PC-9 (cell line): ENCODE measurements around the gene SALL4. TPM values are rescaled to one million over a fixed set of nuclear protein-coding genes. Genes with fewer than 3 reads are reported as not detected.

ENCODE experiments used
- BruUV-seq: library from RNA; stranded (reverse); fragments of 400-500 nt; replicated peaks from 2 replicates; lab custom pipeline; 2021; lab: Mats Ljungman, UMichigan
- CTCF ChIA-PET: fragments of 300-600 bp; sonication (Branson Sonifier 250); formaldehyde crosslinking; loops from one replicate; lab custom pipeline; 2022; ENCODE audit warnings: antibody characterized with exemption; lab: Charles Lee
- POLR2A ChIA-PET: fragments of 300-600 bp; sonication (Branson Sonifier 250); formaldehyde crosslinking; loops from one replicate; lab custom pipeline; 2022; ENCODE audit warnings: antibody characterized with exemption; ENCODE audit not compliant: unreplicated experiment; lab: Charles Lee
- DNase-seq, 2 experiments: peaks; one replicate each; pipeline versions ENCODE4 v3.0.0 to v3.0.0-alpha.2; 2015 to 2022; ENCODE audit warnings: mixed read lengths in 1 of 2
- H2AFZ ChIP-seq: fragments of 200-600 bp; sonication (generic); 2 replicates; pipeline ENCODE4 v1.8.1; 2017; ENCODE audit warnings: antibody characterized with exemption
- H3F3A ChIP-seq: fragments of 200-600 bp; sonication (generic); 2 replicates; pipeline ENCODE4 v1.8.1; 2017; ENCODE audit warnings: antibody characterized with exemption, mild to moderate bottlenecking, low read depth; ENCODE audit not compliant: insufficient read depth
- H3K27ac ChIP-seq: fragments of 200-600 bp; sonication (generic); 2 replicates; pipeline ENCODE4 v1.6.1; 2016; ENCODE audit warnings: mixed run types
- H3K27me3 ChIP-seq: fragments of 200-600 bp; sonication (generic); 2 replicates; pipeline ENCODE4 v1.6.1; 2016; ENCODE audit warnings: low read depth, mixed run types; ENCODE audit not compliant: insufficient read depth
- H3K36me3 ChIP-seq: fragments of 200-600 bp; sonication (generic); 2 replicates; pipeline ENCODE4 v1.6.1; 2016; ENCODE audit warnings: low read depth, mixed run types
- H3K4me1 ChIP-seq: fragments of 200-600 bp; sonication (generic); replicated peaks from 2 replicates; pipeline ENCODE4 v1.6.1; 2016; ENCODE audit warnings: mixed run types; ENCODE audit not compliant: insufficient read depth
- H3K4me2 ChIP-seq: fragments of 200-600 bp; sonication (generic); 2 replicates; pipeline ENCODE4 v1.6.1; 2017; ENCODE audit warnings: mixed run types
- H3K4me3 ChIP-seq: fragments of 200-600 bp; sonication (generic); 2 replicates; pipeline ENCODE4 v1.6.1; 2016; ENCODE audit warnings: mixed run types
- H3K79me2 ChIP-seq: fragments of 200-600 bp; sonication (generic); 2 replicates; pipeline ENCODE4 v1.6.1; 2017; ENCODE audit warnings: low read depth, mixed run types
- H3K9me2 ChIP-seq: fragments of 200-600 bp; sonication (generic); 2 replicates; pipeline ENCODE4 v1.8.1; 2017; ENCODE audit warnings: mild to moderate bottlenecking; ENCODE audit not compliant: insufficient read depth
- H3K9me3 ChIP-seq: fragments of 200-600 bp; sonication (generic); 2 replicates; pipeline ENCODE4 v1.8.1; 2016; ENCODE audit warnings: low read depth; ENCODE audit not compliant: insufficient read depth
- H4K20me1 ChIP-seq: fragments of 200-600 bp; sonication (generic); 2 replicates; pipeline ENCODE4 v1.8.1; 2017; ENCODE audit not compliant: insufficient read depth
- EZH2 ChIP-seq: fragments of 200-600 bp; sonication (generic); IDR thresholded peaks from 2 replicates; pipeline ENCODE4 v1.8.0; 2017; ENCODE audit warnings: antibody characterized with exemption, low read depth
- intact Hi-C: fragments of 100-400 bp; cut with micrococcal nuclease; formaldehyde crosslinking; loops from one replicate; pipeline ENCODE4 v1.10.0; 2022; ENCODE audit not compliant: unreplicated experiment
- total RNA-seq: library from RNA; stranded (reverse); gene quantifications from 2 replicates; pipeline ENCODE4 v1.2.3, GENCODE V29; 2021
- TF ChIP-seq, protein P1 (sequence below): fragments of 200-600 bp; sonication (generic); conservative IDR thresholded peaks from 2 replicates; pipeline ENCODE4 v1.6.1; 2017; ENCODE audit warnings: mixed run types, antibody characterized with exemption, mild to moderate bottlenecking, moderate library complexity

Gene SALL4
- total RNA-seq, 1 experiment from 2014 or later: 1.6 TPM

DNA sequence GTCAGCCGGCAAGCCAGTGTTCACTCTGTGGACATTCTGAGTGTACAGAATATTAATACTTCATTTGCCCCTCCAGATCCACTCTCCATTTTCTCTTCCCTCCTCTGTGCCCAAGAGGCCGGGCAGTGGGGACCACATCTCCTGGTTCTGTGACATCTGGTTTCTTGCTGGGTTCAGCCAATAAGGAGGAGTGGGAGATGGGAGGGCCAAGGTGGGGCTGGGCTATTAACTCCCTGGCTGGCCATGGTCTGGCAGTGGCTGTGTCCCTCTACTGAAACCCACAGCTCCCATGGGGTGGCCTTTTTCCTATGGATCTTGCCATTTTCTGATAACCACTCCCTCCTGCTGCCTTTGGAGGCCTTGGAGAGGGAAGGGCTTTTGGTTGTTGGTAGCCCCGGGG, 30.0 kb upstream of the SALL4 start:
- Histone ChIP-seq H3K27me3 (no peaks in the 10 kb centered on the region), H3K4me3 (no peak overlapping the region), H2AFZ (no peak overlapping the region), H3K79me2 (no peaks in the 10 kb centered on the region), H4K20me1 (no peaks in the 10 kb centered on the region), H3K27ac (no peak overlapping the region), H3K4me2 (no peak overlapping the region), H3K9me3 (no peaks in the 10 kb centered on the region), H3F3A (no peaks in the 10 kb centered on the region), H3K9me2 (no peaks in the 10 kb centered on the region), H3K36me3 (no peaks in the 10 kb centered on the region), H3K4me1 (no peaks in the 10 kb centered on the region)
- intact Hi-C loops: no loop called here
- DNase-seq: no peak
- ChIA-PET POLR2A (no interaction called here), CTCF (no interaction called here)
- no TSS peak for BruUV-seq
- TF ChIP-seq EZH2: no peak

GRCh38 chr20:51831866-51832265, 29.5 kb upstream of the SALL4 start:
- Histone ChIP-seq H3F3A (no peaks in the 10 kb centered on the region), H4K20me1 (no peaks in the 10 kb centered on the region), H2AFZ (no peak overlapping the region), H3K27me3 (no peaks in the 10 kb centered on the region), H3K27ac (no peak overlapping the region), H3K36me3 (no peaks in the 10 kb centered on the region), H3K9me2 (no peaks in the 10 kb centered on the region), H3K4me3 (no peak overlapping the region), H3K79me2 (no peaks in the 10 kb centered on the region), H3K4me2 (no peak overlapping the region), H3K9me3 (no peaks in the 10 kb centered on the region), H3K4me1 (no peaks in the 10 kb centered on the region)
- ChIA-PET POLR2A (no interaction called here), CTCF (no interaction called here)
- TF ChIP-seq, protein P1, sequence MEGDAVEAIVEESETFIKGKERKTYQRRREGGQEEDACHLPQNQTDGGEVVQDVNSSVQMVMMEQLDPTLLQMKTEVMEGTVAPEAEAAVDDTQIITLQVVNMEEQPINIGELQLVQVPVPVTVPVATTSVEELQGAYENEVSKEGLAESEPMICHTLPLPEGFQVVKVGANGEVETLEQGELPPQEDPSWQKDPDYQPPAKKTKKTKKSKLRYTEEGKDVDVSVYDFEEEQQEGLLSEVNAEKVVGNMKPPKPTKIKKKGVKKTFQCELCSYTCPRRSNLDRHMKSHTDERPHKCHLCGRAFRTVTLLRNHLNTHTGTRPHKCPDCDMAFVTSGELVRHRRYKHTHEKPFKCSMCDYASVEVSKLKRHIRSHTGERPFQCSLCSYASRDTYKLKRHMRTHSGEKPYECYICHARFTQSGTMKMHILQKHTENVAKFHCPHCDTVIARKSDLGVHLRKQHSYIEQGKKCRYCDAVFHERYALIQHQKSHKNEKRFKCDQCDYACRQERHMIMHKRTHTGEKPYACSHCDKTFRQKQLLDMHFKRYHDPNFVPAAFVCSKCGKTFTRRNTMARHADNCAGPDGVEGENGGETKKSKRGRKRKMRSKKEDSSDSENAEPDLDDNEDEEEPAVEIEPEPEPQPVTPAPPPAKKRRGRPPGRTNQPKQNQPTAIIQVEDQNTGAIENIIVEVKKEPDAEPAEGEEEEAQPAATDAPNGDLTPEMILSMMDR: no peak
- no peak for TF ChIP-seq EZH2
- intact Hi-C loops: no loop called here
- BruUV-seq: no TSS peak
- no peak for DNase-seq

GRCh38 chr20:51830538-51830937, 28.2 kb upstream of the SALL4 start:
- Histone ChIP-seq H3K9me2 (no peaks in the 10 kb centered on the region), H3K4me2 (no peak overlapping the region), H3K4me3 (no peak overlapping the region), H3K9me3 (no peaks in the 10 kb centered on the region), H3K4me1 (no peaks in the 10 kb centered on the region), H4K20me1 (no peaks in the 10 kb centered on the region), H3F3A (no peaks in the 10 kb centered on the region), H3K79me2 (no peaks in the 10 kb centered on the region), H3K36me3 (no peaks in the 10 kb centered on the region), H3K27me3 (no peaks in the 10 kb centered on the region), H3K27ac (no peak overlapping the region), H2AFZ (no peak overlapping the region)
- TF ChIP-seq EZH2: no peak
- TF ChIP-seq, protein P1: no peak
- no peak for DNase-seq
- intact Hi-C loops: no loop called here
- POLR2A ChIA-PET: no interaction called here
- BruUV-seq: no TSS peak
- CTCF ChIA-PET: interaction anchor here (0.6 kb wide), 1 partner anchor 37 kb away, joined by 3 read pairs; no protein-coding TSS in a partner anchor

GRCh38 chr20:51828762-51829161, 26.4 kb upstream of the SALL4 start:
- Histone ChIP-seq H3K4me3 (no peak overlapping the region), H4K20me1 (no peaks in the 10 kb centered on the region), H3K9me3 (no peaks in the 10 kb centered on the region), H3K27ac (no peak overlapping the region), H3K36me3 (no peaks in the 10 kb centered on the region), H3K9me2 (no peaks in the 10 kb centered on the region), H3K4me2 (no peak overlapping the region), H3K79me2 (no peaks in the 10 kb centered on the region), H3K4me1 (no peaks in the 10 kb centered on the region), H3K27me3 (no peaks in the 10 kb centered on the region), H3F3A (no peaks in the 10 kb centered on the region), H2AFZ (no peak overlapping the region)
- intact Hi-C loops: no loop called here
- POLR2A ChIA-PET: no interaction called here
- DNase-seq: no peak
- no peak for TF ChIP-seq EZH2
- TF ChIP-seq, protein P1: no peak
- CTCF ChIA-PET: interaction anchor here (0.6 kb wide), 1 partner anchor 1926 kb away, joined by 3 read pairs; no protein-coding TSS in a partner anchor
- BruUV-seq: no TSS peak
